GM12801 (cell line): Measurements from ENCODE around the gene MBD6.

Experiments
- CTCF ChIP-seq: IDR thresholded peaks from one replicate; pipeline ENCODE4 v1.5.1; 2011; ENCODE audit warnings: control low read depth; ENCODE audit not compliant: insufficient read length; ENCODE audit errors: extremely low read depth

MBD6 gene

GRCh38 chr12:57545809-57546437 lies 23.3 kb downstream of the MBD6 start:
- TF ChIP-seq CTCF, result no peak

- TF ChIP-seq CTCF, result no peak
Observed at GRCh38 chr12:57546438-57547287, 24.0 kb downstream of the MBD6 start, which contains the start of gene DCTN2. Gene DCTN2, minus strand, starts transcription at chr12:57547192. Its CDS starts 129 bp downstream, at chr12:57547063.

DNA sequence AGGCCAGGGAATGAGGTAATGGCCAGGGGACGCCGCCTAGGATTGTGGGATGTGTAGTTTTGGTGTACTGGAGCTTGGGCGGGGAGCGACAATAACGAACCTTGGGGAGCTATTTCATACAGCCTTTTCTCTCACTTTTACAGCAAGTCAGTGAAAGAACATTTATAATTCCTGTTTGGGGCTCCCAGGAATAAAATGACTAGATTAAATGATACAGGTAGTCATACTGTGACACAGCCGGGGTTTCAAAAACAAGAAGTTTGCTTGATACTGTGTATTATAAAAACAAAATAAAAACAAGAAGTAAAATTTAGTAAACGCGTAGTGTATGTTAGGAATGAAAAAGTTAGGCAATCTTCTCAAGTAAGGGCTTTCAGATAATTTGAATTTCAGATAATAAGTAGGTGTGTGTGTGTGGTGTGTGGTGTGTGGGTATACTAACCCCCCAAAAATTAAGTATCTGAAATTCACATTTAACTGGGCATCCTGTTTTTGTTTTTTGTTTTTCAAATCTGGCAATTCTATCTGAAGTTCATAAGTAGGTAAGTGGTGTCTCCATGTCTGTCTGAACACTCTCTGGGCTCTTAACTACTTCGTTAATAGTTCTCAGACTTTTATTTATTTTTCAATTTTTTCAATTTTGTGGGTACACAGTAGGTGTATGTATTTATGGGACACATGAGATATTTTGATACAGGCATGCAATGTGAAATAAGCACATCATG lies 24.8 kb downstream of the MBD6 start:
- TF ChIP-seq CTCF, result no peak

- TF ChIP-seq CTCF, result no peak
Observed at GRCh38 chr12:57548013-57548315, 25.3 kb downstream of the MBD6 start.

- TF ChIP-seq CTCF, result no peak
Observed at GRCh38 chr12:57548488-57548887, 25.9 kb downstream of the MBD6 start.

GRCh38 chr12:57549203-57549908 lies 26.7 kb downstream of the MBD6 start:
- TF ChIP-seq CTCF, result no peak

- no peak for TF ChIP-seq CTCF
Observed at GRCh38 chr12:57549909-57550640, 27.5 kb downstream of the MBD6 start, which contains the start of gene KIF5A. Gene KIF5A, plus strand, starts transcription at chr12:57550044. Its CDS starts 228 bp downstream, at chr12:57550272.
